NCI-H526 treated with DMSO at 0.1 percent for 48 hours (cell line): Measurements from ENCODE around the gene SNX32.

ENCODE experiments used
- DNase-seq: peaks from one replicate; lab custom pipeline; 2025; lab: John Stamatoyannopoulos, UW

Gene SNX32

DNA sequence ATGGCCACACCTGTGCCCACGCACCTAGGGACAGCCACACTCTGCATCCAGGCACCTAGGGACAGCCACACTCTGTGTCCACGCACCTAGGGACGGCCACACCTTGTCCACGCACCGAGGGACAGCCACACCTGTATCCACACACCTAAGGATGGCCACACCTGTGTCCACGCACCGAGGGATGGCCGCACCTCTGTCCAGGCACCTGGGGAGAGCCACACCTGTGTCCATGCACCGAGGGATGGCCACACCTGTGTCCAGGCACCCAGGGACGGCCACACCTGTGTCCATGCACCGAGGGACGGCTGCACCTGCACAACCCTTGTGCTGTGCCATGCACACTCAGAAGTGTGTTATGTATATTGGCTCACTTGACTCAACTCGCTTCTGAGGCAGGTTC, 36.1 kb upstream of the SNX32 start:
- DNase-seq, result no peak

DNA sequence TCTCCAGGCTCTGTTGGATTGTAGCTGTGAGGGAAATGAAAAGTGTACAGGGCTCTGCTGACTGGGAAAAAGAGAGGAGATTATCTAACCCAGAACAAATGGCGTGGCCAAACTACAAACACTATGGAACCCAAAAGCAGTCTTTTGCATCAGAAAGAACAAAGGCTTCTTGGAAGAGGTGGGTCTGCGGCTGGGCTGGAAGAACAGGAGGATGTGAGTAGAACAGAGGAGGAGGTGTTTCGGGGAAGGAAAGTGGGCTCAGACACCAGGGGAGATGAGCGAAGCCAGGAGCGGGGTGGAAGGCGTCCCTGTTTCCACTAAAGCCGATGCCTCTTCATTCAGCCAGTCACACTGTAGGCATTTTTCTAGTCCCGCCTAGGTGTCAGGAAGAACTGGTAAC, 34.9 kb upstream of the SNX32 start:
- no peak for DNase-seq

DNA sequence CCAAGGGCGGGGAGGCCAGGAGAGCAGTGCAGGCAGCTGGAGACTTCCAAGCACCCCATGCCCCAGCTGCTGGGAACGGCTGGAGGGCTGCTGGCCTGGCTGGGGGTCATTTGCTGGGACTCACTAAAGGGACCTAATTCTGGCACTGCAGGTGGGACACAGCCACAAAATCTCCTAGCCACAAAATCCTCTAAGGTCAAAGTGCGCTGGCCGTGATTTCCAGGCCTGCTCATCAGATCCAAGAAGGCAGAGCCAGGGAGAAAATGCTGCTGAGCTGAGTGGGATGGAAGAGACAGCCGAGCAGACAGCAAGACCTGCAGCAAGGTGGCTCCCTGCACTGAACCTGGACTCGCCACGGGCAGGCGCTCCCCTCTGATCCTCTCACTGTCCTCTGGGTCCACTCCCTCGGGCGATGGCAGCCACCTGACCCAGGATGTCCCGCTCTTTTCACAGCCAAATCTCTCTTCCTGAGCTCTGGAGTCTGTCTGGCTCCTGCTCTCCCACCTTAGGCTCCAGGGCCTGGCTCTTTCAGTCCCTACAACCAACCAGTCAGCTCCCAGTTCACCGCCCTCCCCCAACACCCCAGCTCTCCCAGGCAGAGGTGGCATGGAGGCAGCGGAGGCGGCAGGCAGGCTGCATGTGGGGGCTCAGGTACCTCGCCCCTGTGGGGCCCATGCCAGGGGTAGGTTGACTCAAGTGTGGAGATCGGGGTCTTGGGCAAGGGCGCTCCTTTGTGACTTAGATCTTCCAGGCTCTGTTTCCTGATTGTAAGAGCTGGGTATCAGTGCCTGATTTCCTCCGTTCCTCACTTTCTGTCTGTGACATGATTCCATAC, 32.4 kb upstream of the SNX32 start:
- no peak for DNase-seq

DNA sequence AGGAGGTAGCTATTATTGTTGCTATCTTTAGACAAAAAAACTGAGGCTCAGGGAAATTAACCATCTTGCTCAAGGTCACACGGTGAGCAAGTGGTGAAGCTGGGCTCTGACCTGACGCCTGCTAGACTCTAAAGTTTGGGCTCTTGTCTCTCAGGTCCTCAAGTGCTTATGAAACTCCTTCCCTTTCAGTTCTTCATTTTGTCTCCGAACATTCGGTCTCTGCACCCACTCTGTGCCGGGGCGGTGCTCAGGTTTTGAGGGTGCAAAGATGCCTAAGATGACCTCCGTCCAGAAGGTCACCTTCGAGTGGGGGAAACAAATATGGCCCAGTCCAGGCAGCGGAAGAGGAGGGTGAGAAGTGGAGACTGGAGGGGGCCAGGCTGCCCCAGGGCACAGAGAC, 30.9 kb upstream of the SNX32 start:
- DNase-seq, result no peak

DNA sequence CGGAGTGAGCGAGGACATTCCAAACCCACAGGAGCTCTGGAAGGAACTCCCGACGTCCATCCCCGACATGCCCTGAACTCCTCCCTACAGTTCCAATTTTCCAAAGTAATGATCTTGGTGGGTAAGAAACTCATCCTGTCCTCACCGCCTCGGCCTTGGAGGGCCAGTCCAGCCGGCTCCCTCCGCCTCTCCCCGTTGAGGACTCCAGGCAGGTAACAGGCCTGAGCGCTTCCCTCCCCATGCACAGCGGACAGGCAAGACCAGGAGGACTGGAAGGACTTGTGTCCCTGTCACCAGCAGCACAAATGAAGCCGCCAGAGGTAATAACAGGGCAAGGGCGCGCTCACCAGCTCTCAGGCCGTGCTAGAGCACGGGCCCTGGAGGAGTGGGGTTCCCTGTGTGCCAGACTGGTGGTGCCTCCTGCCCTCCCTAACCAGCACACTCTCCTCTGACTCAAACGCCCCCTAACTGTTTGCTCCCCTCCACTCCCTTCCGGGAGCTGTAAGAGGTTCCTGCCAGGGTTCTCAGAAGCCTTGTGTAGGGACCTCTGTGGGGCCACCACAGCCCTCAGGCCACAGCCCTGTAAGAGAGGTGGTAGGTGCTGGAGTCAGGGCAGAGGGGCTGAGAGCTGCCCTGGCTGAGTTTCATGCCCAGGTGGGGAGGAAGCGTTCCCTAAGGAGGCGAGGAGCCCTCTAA, 29.8 kb upstream of the SNX32 start:
- no peak for DNase-seq

DNA sequence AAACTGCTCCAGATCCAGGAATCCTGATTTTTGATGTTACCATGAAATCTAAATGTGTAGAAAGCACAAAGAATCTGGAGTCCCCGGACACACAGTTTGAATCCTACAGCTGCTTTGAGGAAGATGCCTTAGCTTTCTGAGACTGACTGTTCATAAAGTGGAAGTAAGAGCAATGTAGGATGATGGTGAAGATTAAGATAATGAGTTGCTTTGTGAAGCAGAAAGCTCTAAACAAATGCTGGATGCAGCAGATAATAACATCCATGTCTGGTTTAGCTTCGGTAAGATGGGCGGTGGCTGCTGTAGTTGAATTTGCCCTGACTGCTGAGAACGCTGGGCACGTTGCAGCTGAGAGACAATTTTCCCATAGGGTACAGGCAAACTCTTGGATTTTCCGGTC, 26.8 kb upstream of the SNX32 start:
- no peak for DNase-seq

DNA sequence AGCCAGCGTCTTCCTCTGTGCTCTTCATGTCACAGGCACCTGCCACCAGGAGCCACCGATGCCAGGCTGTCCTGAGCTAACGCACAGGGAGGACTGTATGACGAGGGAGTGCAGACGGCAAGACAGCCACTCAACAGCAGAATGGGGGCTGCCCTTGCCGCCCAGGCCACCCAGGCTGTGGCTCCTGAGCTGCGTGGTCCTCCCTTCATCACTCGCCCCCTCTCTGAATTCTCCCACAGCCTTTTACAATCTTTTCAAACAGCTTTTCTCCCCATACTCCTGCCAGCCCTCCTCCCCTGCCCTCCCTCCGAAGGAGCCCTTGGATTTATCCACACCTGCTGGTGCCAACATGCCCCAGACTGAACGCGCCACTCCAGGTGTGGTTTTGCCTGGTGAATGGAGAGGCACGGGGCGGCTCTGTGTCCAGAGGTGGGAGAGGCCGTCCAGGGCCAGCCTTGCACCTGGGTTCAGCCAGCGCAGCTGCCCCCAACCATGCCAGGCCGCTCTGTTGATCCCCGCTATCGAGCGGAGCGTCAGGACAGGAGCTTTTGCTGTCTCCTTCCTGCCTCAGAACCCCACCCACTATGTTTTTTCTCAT, 24.9 kb upstream of the SNX32 start:
- no peak for DNase-seq

DNA sequence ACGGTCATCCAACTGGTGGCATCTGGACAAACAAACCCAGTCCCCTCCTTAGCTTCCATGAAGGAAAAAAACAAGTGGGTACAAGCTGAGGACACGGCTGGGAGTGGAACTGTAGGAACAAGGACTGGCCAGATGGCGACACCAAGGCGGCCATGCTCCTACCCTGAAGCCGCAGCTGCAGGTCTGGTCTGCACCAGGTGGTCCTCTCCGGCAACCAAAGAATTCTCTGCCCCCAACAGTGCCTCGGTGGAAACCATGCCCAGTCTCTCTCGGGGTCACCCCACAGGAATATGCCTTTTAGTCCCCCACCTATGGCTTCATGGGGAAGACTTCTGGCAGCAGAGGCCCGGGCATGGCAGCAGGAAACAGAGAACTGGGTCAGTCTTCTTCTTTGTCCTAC, 24.3 kb upstream of the SNX32 start:
- no peak for DNase-seq

DNA sequence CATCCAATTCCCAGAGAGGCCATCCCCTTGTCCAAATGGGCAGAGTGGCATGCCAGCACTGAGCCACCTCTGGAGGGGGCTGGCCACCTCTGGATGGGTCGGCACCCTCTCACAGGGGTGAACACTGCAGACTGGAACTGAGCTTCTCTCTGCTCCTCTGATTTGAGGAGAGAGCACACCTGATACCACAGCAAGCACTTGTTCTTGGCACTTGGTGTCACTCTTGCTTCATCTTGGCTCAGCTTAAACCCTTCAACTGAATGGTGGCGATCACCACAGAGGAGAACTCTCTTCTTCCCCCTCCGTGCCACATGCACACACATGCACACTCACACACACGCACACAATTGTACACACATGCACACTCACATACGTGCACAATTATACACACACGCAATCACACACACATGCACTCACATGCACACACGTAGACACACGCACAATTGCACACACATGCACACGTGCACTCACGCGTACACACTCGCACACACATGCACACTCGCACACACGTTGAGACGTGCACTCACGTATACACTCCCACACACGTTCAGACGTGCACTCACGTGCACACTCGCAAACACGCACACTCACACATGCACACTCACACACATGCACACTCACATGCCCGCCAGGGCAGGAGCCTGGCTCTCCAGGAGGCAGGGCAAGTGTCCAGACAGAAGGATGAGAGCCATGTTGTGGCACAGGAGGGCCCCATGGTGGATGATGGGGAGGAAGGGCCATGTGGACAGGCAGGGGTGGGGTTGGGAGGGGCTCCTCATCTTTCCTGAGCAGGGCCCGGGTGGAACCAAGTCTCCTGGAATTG, 23.5 kb upstream of the SNX32 start:
- DNase-seq, result no peak

DNA sequence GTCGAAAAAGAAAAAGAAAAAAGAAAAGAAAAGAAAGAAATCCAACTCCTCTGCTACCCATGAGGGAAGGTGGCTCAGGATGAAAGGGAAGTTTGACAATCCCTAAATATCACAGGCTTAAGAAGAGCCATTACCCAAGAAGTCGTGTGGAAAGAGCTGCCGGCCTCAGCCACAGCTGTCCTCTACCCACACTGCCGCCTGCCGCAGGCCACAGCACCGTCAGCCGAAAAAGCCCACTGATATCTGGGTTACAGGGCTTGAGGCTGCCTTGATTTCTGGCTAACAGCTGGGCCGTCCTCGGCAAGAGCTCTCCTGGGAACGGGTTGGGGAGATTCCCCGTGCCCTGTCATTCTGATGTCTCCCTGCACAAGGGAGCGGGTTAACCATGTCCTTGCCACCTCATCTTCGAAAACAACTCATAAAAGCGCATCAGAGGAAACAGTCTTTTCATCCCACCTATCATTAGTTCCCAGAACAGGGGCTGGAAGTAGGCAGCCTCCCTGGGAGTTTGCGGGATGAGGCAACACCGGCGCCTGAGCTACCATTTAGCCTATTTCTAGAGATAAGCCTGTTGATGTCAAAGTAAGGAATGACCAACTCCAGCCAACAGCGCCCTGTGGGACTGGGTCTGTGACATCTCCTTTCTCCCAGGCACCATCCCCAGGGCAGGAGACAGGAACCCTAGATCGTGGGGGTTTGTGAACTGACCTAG, 21.8 kb upstream of the SNX32 start:
- no peak for DNase-seq

DNA sequence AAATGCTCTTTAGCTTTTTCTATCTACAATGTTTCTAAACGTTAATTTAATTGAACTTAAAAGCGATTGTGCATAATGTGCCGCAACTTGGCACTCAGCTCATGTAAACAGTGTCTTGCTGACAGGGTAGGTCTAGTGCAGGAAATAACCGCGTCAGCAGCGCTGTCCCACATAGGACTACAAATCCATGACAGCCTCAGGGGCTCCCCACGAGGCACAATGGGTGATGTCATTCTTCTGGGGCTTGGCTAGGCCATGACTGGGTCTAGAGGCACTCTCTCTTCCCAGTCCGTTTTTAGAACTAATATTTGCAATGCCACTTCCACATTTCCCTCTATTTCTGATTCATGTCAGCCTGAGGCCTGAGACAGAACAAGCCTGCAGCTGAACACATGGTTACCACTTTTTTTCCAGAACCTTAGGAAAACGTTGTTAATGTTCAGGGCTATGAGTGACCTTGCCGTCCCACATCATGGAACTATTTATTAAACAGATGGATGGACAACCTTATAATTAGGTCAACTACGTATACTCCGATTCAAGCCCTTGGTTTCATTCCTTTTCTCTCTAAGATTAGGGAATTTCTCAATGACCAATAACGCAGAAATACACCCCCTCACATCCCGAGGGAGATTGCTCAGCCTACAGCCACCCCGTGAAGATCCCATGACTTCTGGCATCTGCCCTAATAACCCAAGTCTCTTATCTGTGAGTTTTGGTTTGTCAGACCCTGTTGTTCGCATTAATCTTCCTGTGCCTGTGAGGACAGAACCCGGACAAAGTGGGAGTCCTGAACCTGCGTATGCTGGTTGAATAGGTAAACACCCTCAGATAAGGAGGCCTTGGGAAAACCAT, 19.4 kb upstream of the SNX32 start:
- no peak for DNase-seq

DNA sequence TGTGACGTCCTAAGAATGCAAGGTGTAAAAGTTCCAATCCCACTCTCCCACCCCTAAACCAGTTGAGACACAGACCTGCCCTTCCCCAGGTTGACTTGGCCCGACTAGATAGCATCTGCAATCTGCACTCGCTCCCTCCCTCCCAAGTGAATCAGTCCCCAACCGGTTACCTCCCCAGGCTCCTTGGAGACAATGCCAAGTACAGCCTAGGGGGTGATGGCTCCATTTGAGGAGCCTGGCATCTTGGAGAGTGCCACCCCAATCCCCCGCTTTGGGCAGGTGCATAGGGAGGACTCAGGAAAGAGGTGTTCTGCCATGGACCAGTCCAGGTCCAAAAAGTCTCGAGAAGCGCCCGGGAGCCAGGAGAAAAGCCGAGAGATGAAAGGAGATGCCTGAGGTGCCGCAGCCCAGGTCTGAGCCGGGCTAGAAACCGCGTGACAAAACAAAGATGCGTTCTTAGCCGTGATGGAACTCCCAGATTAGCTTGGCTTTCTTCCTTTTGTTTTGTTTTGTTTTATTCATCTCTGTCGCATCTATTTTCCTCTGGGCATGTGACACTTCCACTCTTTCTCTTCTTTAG, 18.7 kb upstream of the SNX32 start:
- no peak for DNase-seq

DNA sequence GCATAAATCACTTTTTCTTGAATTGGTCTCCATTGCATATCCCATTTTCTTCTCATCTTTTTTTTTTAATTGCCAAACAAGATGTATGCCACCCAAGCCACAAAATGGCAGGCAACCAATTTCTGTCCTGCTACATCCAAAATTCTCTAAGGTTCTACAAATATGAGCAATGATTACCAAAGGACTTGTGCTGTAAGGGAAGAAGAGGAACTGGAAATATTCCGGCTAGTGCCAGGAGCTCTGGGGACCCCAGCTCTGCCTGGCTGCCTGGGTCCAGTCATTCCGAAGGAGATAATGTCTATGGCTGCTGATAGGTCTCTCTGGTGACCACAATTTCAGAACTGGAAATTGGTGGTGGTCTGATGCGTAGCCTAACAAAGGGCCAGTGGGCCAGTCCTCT, 17.1 kb upstream of the SNX32 start:
- DNase-seq, result no peak

DNA sequence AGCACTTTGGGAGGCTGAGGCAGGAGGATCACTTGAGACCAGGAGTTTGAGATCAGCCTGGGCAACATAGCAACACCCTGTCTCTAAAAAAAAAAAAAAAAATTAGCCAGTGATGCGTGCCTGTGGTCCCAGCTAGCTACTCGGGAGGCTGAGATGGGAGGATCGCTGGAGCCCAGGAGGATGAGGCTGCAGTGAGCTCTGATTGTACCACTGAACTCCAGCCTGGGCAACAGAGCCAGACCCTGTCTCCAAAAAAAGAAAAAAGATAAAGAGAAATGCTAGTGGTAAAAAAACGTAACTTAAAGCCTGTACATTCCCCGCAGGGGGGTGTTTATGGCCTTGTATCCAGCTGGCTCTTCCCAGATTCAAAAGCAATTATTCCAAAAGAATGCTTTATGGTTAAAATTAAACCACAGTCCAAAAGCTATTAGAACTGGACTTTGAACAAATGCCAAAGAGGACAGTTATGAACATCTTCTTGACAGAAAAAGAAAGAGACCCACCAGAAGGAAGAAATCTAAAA, 16.4 kb upstream of the SNX32 start:
- DNase-seq, result no peak

DNA sequence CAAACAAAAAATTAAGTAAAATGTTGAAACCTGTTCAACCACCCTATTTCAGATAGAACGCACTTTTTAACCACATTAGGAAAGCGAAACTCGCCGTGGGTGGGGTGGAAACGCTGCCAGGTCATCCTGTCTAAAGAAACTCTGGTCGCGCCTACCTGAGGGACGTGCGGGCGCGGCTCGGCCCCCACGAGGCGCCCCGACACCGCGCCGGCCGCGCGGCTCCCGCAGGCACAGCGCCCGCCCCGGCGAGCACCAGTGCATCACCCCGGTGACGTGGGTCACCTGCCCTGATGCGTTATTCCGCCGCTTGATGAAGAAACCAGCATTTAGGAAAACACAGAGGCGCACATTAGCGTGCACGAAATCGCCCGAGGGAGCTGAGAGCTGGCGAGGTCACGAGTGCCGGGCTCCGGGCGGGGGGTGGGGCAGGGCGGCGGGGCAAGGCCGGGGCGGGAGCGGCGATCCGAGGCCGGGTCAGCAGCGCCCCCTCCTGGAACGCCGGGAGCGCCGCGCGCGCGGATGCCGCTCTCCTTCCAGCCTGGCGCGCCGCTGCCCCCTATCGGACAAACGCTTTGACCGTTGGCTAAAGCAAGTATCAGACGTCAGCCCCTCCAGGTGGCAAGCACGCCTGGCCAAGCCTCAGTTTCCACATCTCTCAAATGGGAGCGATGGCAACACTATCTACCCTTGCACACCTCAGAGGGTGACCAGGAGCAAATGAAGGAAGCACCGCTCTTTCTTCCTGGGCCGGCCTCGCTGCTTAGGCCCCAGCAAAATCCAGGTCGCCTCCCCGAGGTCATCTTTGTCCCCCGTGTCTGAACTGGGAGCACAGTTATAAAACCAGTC, 15.7 kb upstream of the SNX32 start:
- DNase-seq, result peak; percentile 69

DNA sequence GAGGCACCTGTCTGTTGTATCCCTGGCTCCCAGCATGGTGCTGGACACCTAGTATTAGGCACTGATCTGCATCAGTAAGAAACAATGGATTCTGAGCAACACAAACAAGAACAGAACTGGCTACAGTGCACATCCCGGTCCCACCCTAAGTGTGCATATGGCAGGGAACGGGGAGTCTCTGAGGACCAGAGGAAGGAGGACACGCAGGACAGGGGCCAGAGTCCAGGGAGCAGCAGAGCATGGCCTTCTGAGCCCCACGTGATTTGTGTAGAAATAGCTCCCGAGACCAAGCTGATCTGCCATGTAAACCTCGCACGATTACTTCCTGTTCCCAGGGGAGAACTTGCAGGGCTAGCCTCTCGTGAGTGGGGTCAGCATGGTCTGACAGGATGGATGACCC, 12.7 kb upstream of the SNX32 start:
- DNase-seq, result no peak

DNA sequence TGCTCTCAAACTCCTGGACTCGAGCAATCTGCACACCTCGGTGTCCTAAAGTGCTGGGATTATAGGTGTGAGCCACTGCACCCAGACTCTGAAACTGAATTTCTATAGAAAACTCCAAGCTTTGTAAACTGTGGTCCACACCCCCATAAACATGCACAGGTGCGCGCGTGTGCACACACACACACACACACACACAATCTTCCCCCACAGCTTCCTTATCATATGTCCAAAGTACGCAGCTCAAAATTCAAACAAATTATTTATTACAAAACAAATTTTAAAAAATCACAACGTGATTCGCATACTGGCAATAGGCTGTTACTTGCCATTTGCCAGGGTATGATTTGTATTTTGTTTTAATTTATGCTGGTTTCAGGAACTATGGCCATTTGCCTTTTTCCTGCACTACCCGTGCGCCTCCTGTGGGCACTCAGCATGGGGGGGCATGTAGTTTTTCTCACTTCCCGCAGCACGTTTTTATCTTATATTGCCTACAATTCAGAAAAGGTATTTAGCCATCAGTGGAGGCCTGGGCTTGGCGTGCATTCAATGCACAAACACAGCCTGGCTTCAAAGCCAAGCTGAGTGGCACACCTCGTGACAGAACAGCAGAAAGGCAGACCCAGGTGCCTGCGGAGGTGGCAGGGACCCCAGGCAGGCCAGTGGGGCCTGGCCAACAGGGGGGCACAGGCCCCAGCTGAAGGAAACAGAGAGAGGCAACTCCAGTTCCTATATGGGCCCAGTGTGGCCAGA, 10.8 kb upstream of the SNX32 start:
- no peak for DNase-seq

DNA sequence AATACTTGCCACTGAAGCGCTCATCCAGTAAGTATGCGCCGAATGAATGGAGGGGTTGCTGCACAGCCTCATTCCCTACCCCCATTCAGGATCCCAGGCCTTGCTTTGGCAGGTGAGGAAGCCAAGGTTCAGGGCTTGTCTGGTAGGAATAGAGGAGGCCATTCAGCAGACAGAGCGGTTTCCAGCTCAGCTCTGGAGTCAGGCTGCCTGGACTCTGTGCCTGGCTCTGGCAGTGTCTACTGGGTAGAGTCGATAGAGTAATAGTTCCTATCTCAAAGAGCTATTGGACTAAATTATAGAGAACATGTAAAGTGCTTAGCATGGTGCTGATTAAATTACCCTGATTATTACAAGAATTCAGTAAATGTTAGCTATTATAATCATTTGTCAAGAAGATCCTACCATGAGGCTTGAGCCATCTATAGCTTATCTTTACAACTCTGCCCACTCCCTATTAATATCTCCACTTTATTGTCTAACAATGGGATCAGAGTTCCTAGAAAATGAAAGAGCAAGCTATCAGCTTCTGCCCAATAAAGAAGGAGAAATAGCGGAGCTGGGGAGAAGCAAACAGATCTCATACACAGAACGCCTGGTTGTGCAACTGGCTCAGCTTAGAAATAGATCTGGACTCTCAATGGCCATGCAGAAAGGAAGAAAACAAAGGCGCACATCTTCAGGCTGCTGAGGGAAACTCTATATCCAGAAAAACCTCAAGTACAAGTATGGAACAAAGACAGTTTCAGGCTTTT, 6.6 kb upstream of the SNX32 start:
- DNase-seq, result no peak
